HG02763 (cell line): ENCODE results near the gene OCA2.
"Not testable (repeated sequence)": the region's sequence is repeated elsewhere in the genome, so short reads cannot be mapped to it uniquely, and the experiment has no call there.

Source experiments
- ATAC-seq: cut with Tn5 transposase; IDR thresholded peaks from one replicate; pipeline ENCODE4 v1.9.1; 2021; ENCODE audit warnings: mild to moderate bottlenecking, moderate library complexity; ENCODE audit not compliant: unreplicated experiment

Gene OCA2

DNA sequence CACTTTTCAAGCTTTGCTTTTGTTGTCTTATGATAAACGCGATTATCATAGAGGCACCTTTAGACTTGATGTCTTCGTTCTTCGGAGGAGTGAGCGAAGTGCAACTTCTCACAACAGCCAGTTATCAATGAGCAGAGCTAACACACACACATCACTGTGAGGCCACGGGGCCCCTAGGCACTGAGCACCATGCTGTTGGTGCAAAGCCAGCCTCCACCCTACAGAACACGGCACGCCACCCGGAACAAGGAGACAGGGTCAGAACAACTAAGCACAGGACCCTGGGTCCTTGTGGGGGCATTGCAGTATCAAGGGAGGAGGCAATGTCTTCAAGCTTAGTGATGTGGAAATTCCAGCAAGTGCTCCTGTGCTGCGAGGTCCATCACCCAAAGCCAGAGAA, 244.5 kb downstream of the OCA2 start:
- ATAC-seq, result no peak

- ATAC-seq, result no peak
Measured at GRCh38 chr15:27853624-27854455, 245.3 kb downstream of the OCA2 start.

DNA sequence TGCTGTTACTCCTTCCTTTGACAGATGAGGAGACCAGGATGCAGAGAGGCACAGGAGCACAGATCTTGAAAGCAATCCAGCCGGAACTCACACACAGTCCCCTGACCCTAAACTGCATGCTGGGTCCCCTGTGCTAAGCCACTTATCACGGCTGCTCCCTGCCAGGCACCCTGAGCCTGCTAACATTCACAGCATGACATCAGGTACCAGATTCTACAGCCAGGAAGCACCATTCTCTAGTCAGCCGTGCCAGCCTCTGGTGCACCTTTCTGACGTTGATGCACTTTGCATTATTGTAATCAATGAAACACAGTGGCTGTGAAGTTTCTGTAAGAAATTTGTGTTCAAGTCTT, 247.3 kb downstream of the OCA2 start:
- ATAC-seq, result no peak

DNA sequence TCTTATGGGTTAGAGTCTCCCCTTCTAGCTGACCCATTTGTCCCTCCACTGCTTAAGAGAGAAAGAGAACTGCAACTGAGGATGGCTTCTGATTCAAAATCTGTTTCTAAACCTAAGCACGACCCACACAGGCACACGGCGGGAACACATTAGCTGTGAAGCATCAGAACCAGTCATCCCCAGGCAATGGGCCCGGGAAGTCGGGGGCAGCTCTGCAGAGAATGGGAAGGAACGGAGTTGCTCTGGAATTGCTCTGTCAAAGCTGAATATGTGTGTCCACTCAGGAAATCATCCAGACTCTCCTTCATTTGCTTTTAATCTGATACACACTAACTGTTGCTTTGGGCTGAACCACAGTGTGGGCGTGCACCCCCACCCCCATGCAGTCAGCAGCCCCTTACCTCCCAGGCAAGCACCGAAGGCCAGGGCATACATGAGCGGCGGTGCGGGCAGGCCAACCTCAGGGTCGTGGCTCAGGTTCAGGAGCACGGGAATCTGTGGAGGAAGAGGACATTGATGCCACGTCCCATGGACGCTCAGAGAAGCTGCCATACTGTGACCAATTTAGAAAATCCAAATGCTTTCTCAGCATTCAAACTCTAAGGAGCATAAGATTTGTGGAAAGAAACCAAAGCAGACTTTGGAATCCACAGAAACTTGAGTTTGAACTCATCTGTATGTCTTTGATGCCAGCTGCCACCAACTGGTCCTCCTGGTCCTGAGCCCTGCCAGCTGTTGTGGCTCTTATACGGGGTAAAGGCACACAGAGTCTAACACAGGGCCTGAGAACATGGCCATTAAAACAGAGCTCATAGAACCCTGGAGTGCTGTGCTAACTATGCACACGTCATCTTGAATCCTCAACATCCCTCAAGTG, 247.9 kb downstream of the OCA2 start:
- no peak for ATAC-seq

GRCh38 chr15:27850050-27850449, 249.1 kb downstream of the OCA2 start:
- no peak for ATAC-seq

- ATAC-seq, result not testable (repeated sequence)
Measured at GRCh38 chr15:27848936-27849335, 250.2 kb downstream of the OCA2 start.

- no peak for ATAC-seq
Measured at GRCh38 chr15:27847775-27848710, 251.1 kb downstream of the OCA2 start.

DNA sequence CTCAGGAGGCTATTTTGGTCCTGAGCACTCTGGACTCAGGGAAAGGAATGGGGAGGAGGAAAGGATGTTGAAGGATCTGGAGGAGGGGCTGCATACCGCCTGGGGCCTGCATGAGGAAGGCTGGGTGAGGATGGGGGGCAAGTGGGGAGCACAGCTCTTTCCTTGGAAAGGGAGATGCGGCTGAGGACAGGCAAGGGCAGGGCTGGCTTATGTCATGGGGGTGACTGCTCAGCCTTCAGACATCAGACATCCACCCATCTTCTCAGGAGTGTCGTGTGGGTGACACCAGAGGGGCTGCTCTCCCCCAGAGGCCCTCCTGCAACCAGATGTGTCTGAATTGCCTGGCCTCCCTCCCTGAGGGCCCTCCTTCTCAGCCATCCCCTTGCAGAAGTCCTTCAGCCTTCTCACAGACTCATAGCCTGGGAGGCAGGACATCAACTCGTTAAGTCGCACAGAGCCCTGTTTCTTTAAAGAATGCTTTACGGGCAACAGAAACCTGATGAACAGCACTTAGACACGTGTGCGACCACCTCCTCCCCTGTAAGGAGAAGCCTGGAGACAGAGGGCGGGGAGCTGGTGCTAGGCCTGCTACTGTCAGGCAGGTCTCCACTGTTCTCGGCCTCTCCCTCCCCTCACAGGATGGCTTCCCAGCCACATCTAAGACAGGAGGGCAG, 252.3 kb downstream of the OCA2 start:
- no peak for ATAC-seq

DNA sequence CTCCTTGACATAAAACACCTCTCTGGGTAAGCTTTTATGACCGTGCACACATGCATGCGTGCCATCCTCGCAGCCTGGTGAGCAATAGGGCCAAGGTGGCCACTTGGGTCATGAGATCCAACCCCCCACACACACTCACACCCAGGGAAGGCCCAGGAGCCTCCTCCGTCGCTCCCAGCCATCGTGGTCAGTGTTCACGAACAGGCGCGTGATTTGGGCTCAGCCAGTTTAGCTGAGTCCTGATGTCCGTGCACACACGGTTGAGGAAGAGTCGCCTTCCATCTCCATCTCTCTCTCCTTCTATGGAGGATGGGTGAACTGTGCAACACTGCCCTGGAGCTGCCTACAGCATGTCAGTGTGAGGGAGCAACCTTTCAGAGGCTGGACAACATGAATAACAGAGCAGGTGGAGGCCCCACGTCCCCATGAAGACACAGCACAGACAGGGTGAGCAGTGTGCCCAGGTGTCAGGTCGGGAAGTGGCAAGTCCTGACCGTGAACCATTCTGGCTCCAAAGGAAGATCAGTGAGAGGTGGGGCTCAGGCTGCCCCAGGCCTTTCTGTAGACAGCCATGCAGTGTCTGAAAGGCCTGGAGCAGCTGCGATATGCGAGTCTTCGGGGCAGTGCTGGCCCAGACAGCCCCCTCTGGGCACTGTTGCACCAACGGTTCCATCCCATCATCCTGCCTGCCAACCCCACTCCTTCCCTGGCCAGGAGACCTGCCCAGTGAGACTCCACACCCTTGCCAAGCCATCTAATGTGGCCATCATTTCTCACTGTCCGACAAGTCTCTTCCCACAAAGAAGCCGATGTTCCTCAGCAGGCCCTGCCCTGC, 253.4 kb downstream of the OCA2 start:
- ATAC-seq, result no peak

DNA sequence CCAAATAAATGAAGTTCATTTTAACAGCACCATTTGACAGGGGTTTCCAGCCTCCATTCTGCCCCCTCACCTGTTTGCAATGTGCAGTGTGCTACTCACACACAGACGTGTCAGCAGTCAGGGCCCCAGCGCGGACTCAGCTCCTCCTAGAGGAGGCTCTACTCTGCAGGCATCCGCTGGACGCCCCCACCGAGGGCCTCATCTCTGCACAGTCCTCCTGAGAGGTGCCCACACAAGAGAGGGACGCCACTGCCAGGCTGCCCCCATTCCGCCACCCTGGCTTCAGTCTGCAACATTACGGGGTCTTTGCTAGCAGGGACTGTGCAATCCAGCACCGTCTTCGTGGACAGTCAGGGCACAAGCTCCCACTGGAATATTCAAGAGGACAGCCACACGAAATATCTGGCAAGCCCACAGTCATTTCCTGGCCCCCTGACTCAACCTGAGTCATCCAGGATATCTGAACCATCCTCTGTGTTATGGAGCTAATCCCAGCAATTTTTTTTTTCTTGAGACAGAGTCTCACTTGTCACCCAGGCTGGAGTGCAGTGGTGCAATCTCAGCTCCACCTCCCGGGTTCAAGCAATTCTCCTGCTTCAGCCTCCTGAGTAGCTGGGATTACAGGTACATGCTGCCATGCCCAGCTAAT, 255.0 kb downstream of the OCA2 start:
- no peak for ATAC-seq

DNA sequence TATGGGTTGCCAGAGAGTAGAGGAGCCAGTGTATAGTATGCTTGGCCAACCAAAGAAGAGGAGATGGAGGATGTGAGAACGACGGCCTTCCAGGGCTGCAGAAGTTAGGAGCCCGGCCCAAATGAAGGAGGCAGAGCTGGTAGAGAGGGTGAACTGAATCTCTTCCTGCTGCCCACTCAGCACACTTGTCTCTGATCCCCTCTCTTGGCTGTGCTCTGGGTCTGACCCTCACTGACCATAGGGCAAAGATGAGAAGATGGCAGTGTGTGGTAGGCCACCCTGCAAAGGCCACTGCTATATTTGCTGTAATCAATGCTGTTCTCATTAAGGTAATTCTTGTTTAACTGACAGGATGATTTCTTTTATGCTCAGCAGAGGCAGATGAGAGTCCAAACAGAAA, 256.0 kb downstream of the OCA2 start:
- no peak for ATAC-seq

DNA sequence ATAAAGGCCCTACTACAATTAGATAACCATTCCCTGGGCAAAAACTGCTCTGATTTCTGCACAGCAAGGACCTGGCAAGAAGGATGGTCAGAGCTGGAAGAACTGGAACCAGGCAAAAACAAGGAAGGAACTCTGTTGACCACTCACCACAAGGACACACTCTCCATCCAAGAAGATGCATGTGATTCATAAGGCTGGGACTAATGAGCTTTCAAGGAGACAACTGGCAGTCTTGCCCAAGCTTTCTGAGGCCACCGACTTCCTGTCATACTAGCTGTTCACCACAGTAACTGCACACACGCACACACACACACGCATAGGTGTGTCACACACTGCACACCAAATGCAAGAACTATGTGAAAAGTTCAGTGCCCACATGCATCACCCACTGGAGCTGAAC, 256.6 kb downstream of the OCA2 start:
- no peak for ATAC-seq

GRCh38 chr15:27835233-27835939, 263.7 kb downstream of the OCA2 start:
- no peak for ATAC-seq

DNA sequence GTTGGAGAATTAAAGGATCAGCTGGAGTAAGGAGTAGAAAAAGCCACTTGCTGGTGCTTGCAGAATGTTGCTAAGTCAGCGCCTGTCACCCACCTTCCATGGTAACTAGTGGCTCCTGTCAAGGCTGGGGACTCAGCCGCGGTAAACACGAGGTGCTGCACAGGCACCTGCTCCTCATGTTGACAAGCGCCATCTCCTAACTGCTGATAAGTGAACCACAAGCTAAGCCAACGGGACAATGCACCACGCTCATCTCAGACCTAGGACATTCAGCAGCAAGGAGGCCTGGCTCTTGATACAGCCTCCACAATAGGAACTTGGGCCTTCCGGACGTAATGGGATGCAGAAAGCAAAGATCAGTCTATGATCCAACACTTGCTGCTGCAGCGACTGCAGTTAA, 264.4 kb downstream of the OCA2 start:
- ATAC-seq, result no peak

GRCh38 chr15:27833974-27834373, 265.1 kb downstream of the OCA2 start:
- ATAC-seq, result no peak

DNA sequence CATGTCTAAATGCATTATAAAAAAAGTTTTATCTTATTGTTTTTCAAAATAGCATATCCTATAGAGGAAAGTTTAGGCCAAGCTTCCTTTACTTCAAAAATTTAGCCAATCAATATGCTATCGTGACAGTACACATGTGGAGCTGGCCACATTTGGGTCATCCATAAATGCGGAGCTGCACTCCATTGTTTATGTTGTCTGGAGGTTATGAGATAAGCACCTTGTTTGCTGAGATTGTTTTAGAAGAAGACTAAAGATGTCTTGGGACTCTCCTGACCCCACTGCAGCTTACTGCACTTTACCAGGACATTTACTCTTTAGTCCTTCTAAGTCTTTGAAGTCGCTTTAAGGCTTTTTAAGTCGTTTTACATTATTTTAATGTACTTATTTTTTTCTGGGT, 265.9 kb downstream of the OCA2 start:
- no peak for ATAC-seq

- ATAC-seq, result no peak
Measured at GRCh38 chr15:27832237-27832596, 266.9 kb downstream of the OCA2 start.

DNA sequence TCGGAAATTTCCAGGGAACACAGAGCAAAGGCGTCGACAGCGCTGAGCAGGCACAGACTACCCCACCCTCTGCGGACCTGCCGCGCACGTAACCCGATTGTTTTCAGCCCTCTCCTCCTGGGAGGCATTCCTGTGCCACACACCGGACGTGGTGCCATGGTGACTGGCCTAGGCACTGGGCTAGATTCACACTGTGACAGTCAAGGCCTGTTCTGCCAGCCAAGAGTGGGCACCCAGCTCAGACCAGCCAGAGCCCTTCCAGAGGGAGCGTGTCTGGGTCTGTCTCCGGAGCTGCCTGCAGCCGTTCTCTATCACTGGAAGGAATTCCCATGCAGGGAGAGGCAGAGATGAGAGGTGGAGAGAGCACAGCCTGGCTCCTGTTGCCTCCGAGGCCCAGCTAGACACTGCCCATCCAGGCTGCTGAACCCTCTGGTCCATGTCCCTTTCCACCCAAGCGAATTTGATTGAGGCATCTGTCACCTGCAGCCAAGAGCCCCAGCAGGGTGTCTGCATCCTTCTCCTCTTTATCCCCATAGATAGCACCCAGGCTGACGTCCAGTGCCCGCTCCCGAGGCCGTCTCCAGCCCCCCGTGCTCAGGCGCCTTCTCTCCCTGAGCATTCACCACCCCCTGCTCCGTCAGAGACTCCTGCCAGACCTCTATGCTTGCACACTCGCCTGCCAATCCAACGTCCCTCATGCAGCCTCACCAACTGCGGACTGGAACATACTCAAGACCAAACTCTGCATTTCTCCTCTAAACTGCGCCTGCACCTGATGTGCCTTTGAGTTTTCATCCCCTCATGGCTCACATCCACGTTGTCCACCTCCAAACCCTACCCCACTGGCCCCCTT, 267.5 kb downstream of the OCA2 start:
- no peak for ATAC-seq
